Stimulated activated effector memory CD8-positive, alpha-beta T cell treated with anti-CD3 and anti-CD28 coated beads, Interleukin-12 subunit alpha, Interleukin-12 subunit beta, amount 100 ng/mL, for 72 hours (primary cell): ENCODE results near the gene NXPE3.

ENCODE experiments used
- ATAC-seq: fragments of 150-1000 bp; cut with Tn5 transposase; 2 replicates; pipeline ENCODE4 v1.10.0; 2021
- DNase-seq, 2 donors: peaks; one replicate each; pipeline ENCODE4 v3.0.0; 2021 to 2022; ENCODE audit warnings: low spot score in 2 of 2
- H3K27ac Mint-ChIP-seq: one replicate; pipeline ENCODE4 v1.8.0; 2022; ENCODE audit warnings: mild to moderate bottlenecking, mixed read lengths
- H3K36me3 Mint-ChIP-seq: one replicate; pipeline ENCODE4 v1.8.0; 2022; ENCODE audit warnings: mild to moderate bottlenecking, mixed read lengths
- H3K4me1 Mint-ChIP-seq: one replicate; pipeline ENCODE4 v1.8.0; 2022; ENCODE audit warnings: mixed read lengths
- H3K4me3 Mint-ChIP-seq: one replicate; pipeline ENCODE4 v1.8.0; 2022; ENCODE audit warnings: mild to moderate bottlenecking, mixed read lengths
- H3K9me3 Mint-ChIP-seq: one replicate; pipeline ENCODE4 v1.8.0; 2022; ENCODE audit warnings: mixed read lengths

NXPE3 gene

DNA sequence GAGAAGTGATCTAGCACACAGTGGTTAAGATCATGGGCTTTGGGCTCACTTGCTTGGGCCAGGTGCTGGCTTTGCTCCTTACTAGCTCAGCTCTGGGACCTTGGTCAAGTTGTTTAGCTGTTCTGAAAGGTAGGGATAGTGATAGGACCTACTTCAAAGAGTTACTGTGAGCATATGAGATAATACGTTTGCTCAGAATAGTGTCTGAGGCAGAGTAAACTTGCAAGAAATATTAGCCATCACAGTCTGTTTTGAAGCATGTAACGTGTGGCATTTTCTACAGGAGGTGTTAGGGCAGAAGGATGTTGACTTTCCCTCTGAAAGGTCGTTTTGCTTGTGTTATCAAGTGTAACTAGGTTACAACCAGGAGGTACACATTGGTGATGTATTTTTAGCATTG, 35.8 kb downstream of the NXPE3 start:
- peak; percentile 70 for ATAC-seq
- Mint-ChIP-seq H3K4me1 (peaks cover 35% of the 10 kb centered on the region), H3K9me3 (no peaks in the 10 kb centered on the region), H3K36me3 (peaks cover 4% of the 10 kb centered on the region), H3K27ac (peak overlapping the region; percentile 74), H3K4me3 (no peak overlapping the region)
- DNase-seq: no peak

DNA sequence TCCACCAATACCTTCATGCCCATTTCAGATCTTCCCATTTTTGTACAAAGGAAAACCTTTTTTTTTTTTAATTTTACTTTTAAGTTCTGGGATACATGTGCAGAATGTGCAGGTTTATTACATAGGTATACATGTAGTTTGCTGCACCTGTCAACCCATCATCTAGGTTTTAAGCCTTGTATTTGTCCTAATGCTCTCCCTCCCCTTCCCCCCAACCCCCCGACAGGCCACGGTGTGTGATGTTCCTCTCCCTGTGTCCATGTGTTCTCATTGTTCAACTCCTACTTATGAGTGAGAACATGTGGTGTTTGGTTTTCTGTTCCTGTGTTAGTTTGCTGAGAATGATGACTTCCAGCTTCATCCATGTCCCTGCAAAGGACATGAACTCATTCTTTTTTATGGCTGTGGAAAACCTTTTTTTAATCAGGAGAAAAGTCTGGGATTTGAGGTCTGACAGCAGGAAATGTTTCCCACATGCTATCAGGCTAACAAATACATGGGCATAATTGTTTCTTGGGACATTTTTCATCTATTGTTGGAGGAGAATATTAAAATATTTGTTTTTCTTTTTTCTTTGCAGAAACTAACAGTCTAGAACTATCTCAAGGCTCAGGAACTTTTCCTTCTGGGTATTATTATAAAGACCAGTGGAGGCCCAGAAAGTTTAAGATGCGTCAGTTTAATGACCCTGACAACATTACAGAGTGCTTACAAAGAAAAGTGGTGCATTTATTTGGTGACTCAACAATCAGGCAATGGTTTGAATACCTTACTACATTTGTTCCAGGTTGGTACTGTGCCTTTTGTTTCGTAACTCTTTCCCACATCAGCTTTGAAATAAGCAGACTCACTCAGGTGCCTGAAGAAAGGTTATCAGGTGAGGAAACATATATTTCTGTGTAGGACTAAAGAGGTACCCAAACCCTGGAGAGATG, 37.5 kb downstream of the NXPE3 start:
- H3K36me3 Mint-ChIP-seq: peaks cover 4% of the 10 kb centered on the region
- H3K4me1 Mint-ChIP-seq: peaks cover 34% of the 10 kb centered on the region

DNA sequence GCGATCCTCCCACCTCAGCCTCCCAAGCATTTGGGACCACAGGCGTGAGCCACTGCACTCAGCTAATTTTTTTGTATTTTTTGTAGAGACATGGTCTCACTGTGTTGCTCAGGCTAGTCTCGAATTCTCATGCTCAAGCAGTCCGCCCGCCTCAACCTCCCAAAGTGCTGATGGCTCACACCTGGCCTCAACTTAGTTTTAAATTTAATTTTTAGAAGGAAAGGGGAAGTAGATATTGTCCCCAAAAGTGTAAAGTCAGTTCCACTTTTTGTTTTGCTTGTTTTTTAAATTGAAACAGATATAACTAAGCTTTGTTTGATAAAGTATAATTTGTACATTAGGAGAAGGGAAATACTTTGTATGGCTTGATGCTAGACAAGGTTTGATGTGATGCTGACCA, 39.0 kb downstream of the NXPE3 start:
- Mint-ChIP-seq H3K9me3 (no peaks in the 10 kb centered on the region), H3K36me3 (peaks cover 4% of the 10 kb centered on the region), H3K27ac (no peak overlapping the region), H3K4me3 (no peak overlapping the region), H3K4me1 (peaks cover 30% of the 10 kb centered on the region)
- no peak for DNase-seq
- no peak for ATAC-seq

More for the DNA sequence above, 37.5 kb downstream of the NXPE3 start:
- no peak for ATAC-seq
- H3K4me3 Mint-ChIP-seq: no peak overlapping the region
- no peak for DNase-seq
- H3K9me3 Mint-ChIP-seq: no peaks in the 10 kb centered on the region
- H3K27ac Mint-ChIP-seq: peak overlapping the region; percentile 17

DNA sequence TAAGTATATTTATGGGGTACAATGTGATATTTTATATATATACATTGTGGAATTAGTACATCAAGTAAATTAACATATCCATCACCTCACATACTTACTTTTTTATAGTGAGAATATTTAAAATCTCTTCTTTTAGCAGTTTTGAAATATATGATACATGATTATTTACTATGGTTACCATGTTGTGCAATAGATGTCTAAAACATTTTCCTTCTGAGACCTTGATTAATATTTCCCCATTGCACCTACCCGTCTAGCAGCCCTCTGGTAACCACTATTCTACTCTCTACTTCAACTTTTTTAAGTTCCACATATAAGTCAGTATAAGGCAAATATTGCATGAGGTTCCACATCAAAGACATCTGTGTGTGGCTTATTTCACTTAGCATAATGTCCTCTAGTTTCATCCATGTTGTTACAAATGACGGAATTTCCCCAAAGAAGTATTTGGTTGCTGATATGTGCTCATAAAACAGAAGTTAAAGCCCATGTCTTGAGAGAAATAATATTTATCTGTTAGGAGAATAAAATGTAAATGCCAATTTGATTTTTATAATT, 40.7 kb downstream of the NXPE3 start:
- Mint-ChIP-seq H3K9me3 (no peaks in the 10 kb centered on the region), H3K27ac (no peak overlapping the region), H3K4me3 (no peak overlapping the region), H3K4me1 (peaks cover 36% of the 10 kb centered on the region), H3K36me3 (no peaks in the 10 kb centered on the region)
- DNase-seq: no peak
- no peak for ATAC-seq

DNA sequence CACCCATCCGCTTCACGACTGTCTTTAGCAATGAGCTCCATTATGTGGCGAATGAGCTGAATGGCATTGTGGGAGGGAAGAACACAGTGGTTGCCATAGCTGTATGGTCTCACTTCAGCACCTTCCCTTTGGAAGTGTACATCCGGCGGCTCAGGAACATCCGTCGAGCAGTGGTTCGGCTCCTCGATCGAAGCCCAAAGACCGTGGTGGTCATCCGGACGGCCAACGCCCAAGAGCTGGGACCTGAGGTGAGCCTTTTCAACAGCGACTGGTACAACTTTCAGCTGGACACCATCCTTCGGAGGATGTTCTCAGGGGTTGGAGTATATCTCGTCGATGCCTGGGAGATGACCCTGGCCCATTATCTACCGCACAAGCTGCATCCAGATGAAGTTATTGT, 42.5 kb downstream of the NXPE3 start:
- Mint-ChIP-seq H3K4me3 (no peak overlapping the region), H3K4me1 (peaks cover 34% of the 10 kb centered on the region), H3K27ac (no peak overlapping the region), H3K36me3 (peaks cover 4% of the 10 kb centered on the region), H3K9me3 (no peaks in the 10 kb centered on the region)
- DNase-seq (no peak), ATAC-seq (no peak)

DNA sequence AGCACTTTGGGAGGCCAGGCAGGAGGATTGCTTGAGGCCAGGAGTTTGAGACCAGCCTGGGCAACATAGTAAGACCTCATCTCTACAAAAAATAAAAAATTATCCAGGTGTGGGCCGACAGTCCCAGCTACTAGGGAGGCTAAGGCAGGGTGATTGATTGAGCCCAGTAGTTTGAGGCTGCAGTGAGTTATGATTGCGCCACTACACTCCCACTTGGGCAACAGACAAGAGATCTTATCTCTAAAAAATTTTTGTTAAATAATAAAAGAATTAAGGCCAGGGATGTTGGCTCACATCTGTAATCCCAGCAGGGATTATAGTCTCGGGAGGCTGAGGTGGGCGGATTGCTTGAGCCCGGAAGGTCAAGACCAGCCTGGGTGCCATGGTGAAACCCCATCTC, 44.5 kb downstream of the NXPE3 start:
- ATAC-seq: no peak
- Mint-ChIP-seq H3K4me1 (peaks cover 35% of the 10 kb centered on the region), H3K4me3 (no peak overlapping the region), H3K9me3 (no peaks in the 10 kb centered on the region), H3K36me3 (peaks cover 16% of the 10 kb centered on the region), H3K27ac (no peak overlapping the region)
- DNase-seq: no peak

DNA sequence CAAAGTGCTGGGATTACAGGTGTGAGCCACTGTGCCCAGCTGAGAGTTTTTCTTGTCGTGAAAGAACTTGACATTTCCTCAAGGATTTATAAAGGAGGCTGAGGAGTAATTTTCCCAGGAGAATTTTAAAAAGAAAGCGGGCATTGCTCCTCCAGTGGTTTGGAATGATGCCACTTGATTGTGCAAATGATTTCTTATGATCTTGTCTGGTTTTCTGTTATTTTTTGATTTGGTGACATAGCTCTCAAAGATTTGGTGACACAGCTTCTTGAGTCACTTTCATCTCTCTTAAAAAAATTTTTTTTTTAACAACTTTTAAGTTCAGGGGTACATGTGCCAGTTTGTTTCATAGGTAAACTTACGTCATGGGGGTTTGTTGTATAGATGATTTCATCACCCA, 45.7 kb downstream of the NXPE3 start:
- Mint-ChIP-seq H3K27ac (no peak overlapping the region), H3K9me3 (no peaks in the 10 kb centered on the region), H3K36me3 (peaks cover 26% of the 10 kb centered on the region), H3K4me3 (no peak overlapping the region), H3K4me1 (peaks cover 39% of the 10 kb centered on the region)
- DNase-seq (no peak), ATAC-seq (no peak)

DNA sequence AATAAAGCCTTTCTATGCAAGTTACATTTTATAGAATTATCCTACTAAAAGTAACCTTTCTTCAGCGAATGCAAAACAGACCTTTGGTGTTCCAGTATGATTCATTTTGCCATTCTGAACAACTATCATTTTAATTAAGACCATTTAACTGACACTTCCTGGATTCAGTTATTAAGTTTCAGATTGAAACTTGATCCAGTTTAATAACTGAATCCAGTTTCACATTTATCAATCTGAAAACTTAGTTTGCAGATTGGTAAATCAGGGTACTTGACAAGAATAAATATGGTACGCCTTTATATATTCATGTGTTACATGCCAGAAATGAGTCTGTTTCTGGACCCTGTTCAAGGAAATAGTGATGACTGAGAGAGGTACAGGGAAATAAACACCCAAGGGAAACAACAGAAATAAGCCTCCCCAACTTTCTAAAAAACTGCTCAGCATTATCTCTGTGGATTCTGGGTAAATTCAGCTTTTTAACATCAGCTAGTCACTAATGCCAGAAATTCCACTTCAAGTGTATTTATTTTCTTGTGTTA, 47.0 kb downstream of the NXPE3 start:
- H3K36me3 Mint-ChIP-seq: peaks cover 36% of the 10 kb centered on the region
- H3K27ac Mint-ChIP-seq: peak overlapping the region; percentile 95
- no peaks in the 10 kb centered on the region for H3K9me3 Mint-ChIP-seq
- ATAC-seq (peak; percentile 52), DNase-seq (no peak)
- peak overlapping the region; percentile 81 for H3K4me3 Mint-ChIP-seq
- H3K4me1 Mint-ChIP-seq: peaks cover 49% of the 10 kb centered on the region

DNA sequence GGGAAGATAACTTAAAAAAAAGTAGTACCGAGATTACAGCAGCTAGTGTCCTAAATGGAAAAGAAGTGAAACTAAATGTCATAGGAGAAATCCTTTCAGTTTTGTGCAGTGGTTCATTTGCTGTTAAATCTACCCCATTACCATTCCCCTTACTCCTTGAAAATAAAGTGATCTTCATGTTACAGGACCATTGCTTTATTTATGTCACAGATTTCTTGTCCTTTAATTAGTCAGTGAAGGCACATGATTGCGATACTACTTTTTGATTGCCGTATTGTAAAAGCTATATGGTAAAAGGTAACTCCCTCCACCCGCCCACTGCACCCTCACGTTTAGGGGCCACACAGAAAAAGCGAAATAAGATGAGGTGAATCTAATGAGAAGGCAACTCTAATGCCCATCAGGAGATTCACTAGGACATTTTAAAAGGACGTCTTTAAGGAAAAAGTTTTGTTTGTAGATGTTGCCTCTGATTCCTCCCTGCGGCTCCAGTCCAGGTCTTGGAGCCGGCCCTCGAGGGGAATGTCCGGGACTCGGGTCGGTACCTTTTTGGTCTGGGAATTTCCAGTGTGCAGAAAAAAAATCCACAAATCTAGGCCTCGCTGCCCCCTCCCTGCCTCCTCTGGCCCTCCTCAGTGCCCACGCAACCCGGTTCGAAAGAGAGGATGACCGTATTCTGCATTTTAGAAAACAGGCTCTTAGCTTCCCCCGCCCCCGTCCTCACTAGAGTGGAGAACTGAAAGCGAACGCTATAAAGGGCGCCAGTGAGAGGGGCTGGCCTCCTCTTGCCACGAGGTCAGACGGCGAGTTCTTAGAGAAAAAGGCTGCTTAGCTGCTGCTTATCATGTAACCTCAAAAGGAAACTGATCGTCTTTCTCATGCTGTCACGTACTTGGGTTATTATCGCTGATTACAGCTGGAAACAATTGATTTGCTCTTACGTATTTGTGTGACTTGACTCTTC, 48.5 kb downstream of the NXPE3 start:
- Mint-ChIP-seq H3K36me3 (peaks cover 49% of the 10 kb centered on the region), H3K4me3 (peak overlapping the region; percentile 81), H3K4me1 (peaks cover 64% of the 10 kb centered on the region), H3K27ac (peak overlapping the region; percentile 95), H3K9me3 (no peaks in the 10 kb centered on the region)
- DNase-seq (peak; percentile 73 to 94), ATAC-seq (peak; percentile 93)

DNA sequence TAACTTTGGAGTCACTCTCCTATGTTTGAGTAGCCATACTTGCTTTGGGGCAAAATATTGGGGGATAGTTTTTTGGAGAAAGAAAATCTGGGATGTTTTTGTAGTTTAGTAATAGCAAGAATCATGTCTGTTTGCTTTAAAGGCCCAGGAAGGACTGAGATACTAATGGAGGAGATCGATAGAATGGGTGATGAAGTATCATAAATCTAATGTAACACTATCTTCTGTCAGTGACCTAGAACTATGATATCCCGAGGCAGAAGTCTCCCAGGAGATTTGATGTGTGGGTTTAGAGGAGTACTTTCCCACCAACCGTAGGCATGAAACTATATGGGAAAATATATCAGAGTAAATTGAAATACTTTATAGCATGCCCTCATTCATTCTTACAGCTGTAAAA, 49.3 kb downstream of the NXPE3 start:
- ATAC-seq (no peak), DNase-seq (no peak)
- Mint-ChIP-seq H3K27ac (peak overlapping the region; percentile 95), H3K9me3 (no peaks in the 10 kb centered on the region), H3K4me1 (peaks cover 72% of the 10 kb centered on the region), H3K36me3 (peaks cover 57% of the 10 kb centered on the region), H3K4me3 (peak overlapping the region; percentile 81)

DNA sequence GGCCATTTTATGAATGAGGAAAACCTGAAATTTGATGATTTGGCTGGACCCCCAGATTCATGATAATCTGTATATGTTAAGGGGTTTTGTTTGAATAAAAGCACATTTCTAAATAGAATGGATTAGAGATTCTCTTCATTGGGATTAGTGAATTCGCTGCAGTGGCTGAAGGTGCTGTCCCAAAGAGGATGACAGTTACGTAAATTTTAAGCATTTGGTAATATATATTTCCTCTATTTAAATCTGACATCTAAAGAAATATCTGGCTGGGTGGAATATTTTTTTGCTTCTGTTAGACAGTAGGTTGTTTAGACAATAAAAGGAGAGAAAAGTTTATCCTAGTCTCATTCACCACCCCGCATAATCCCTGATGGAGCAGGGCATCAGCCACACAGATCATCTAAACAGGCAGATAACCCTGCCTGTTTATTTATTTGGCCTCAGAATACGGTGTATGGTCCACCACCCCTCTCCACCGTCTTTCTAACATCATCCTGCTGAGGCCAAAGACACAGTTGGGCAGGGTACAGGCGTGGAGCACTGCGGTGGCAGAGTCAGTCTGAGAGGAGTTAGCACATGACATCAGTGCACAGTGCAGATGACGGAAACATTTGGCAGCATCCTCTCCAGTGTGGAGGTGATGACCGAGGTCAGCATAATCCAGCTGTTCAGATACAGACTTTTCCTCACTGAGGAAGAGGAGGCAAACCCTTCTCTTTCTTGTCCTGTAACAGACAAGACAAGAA, 49.9 kb downstream of the NXPE3 start:
- DNase-seq (peak; percentile 36 to 78), ATAC-seq (peak; percentile 84)
- H3K4me3 Mint-ChIP-seq: peak overlapping the region; percentile 81
- peaks cover 63% of the 10 kb centered on the region for H3K36me3 Mint-ChIP-seq
- peaks cover 78% of the 10 kb centered on the region for H3K4me1 Mint-ChIP-seq
- H3K27ac Mint-ChIP-seq: peak overlapping the region; percentile 95
- H3K9me3 Mint-ChIP-seq: no peaks in the 10 kb centered on the region

DNA sequence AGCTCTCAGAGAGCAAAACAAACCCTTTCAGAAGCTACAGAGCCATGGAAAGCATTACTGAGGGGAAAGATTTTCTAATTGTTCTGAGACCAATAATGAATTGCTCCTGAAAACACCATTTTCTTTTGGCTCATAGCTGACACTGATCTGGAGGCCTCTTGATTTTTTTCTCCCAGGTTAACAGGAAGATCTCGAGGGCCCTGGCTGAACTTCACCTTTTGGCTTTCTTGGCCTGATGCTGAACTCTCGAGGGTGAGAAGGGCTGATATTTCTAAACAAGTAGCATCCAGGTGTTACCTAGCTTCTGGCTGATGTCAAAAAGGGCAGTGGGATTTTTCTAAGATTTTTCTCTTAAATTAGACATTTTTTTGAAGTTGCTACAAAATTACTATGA, 50.4 kb downstream of the NXPE3 start:
- H3K4me1 Mint-ChIP-seq: peaks cover 78% of the 10 kb centered on the region
- DNase-seq (no peak), ATAC-seq (no peak)
- H3K36me3 Mint-ChIP-seq: peaks cover 69% of the 10 kb centered on the region
- peak overlapping the region; percentile 81 for H3K4me3 Mint-ChIP-seq
- H3K27ac Mint-ChIP-seq: peak overlapping the region; percentile 95
- H3K9me3 Mint-ChIP-seq: no peaks in the 10 kb centered on the region

DNA sequence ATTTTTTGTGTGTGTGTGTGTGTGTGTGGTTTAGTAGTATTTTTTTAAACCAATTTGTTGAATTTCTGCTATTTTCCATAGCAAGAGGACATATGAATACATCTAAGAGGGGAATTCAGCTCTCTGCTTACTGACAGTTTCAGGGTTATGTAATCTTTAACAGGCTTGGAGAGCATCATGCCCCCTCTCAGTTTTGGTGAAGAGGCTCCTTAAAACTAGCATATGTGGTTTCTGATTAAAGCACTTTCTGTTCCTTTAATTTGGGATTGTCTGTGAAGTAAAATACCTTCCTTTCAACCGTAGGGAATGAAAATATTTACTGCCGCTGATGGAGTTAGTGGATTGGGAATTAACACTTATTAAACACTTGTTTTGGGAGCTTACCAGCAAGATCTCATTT, 50.9 kb downstream of the NXPE3 start:
- H3K36me3 Mint-ChIP-seq: peaks cover 73% of the 10 kb centered on the region
- ATAC-seq (no peak), DNase-seq (no peak)
- no peaks in the 10 kb centered on the region for H3K9me3 Mint-ChIP-seq
- H3K4me3 Mint-ChIP-seq: peak overlapping the region; percentile 81
- peak overlapping the region; percentile 95 for H3K27ac Mint-ChIP-seq
- H3K4me1 Mint-ChIP-seq: peaks cover 78% of the 10 kb centered on the region

DNA sequence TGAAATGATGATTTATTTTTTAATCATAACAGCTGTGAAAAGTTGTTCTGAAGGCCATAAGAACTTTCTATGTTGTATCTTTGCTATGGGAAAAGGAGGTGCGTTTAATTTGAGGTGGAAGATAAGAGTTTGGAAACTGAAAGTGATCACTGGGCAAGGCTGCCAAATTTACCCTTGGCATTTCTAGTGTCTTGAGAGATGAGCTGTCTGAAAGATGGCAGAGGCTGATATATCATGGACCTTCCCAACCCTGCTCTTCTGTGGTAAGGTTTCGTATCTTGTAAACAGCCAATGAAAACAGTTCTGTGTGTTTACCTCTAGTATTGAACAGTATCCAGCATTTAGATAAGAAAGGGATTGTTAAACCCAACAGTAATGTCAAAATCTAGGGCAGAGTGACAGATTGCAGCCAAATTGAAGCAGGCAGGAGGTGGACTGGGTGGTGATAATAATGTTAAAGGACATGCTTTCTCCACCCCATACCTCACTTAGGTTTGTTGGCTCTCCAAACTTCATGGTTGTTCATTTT, 54.5 kb downstream of the NXPE3 start:
- H3K36me3 Mint-ChIP-seq: peaks cover 84% of the 10 kb centered on the region
- no peak overlapping the region for H3K4me3 Mint-ChIP-seq
- H3K9me3 Mint-ChIP-seq: no peaks in the 10 kb centered on the region
- H3K4me1 Mint-ChIP-seq: peaks cover 79% of the 10 kb centered on the region
- peak overlapping the region; percentile 26 for H3K27ac Mint-ChIP-seq
- DNase-seq: no peak
- ATAC-seq: no peak
